Duodenal mucosa (tissue), 2 donors: ENCODE data around the gene EPHB2.

Experiments
- H3K27ac ChIP-seq: one replicate; pipeline ENCODE4 v1.7.0; 2013; ENCODE audit warnings: low read depth, low read length
- H3K27me3 ChIP-seq, 2 donors: one replicate each; pipeline ENCODE4 v1.7.0; 2013; ENCODE audit warnings: low read length in 2 of 2, control low read depth in 1 of 2; ENCODE audit not compliant: insufficient read depth in 2 of 2, control insufficient read depth in 1 of 2
- H3K36me3 ChIP-seq, 2 donors: one replicate each; pipeline ENCODE4 v1.7.0; 2013; ENCODE audit warnings: low read length in 2 of 2, control low read depth in 1 of 2; ENCODE audit not compliant: insufficient read depth in 2 of 2, control insufficient read depth in 1 of 2
- H3K4me1 ChIP-seq, 2 donors: one replicate each; pipeline ENCODE4 v1.7.0; 2013; ENCODE audit warnings: low read length in 2 of 2, control low read depth in 1 of 2; ENCODE audit not compliant: insufficient read depth in 2 of 2, control insufficient read depth in 1 of 2
- H3K4me3 ChIP-seq, 2 donors: one replicate each; pipeline ENCODE4 v1.7.0; 2013; ENCODE audit warnings: low read length in 2 of 2, low read depth in 1 of 2
- H3K9ac ChIP-seq, 2 donors: one replicate each; pipeline ENCODE4 v1.7.0; 2013; ENCODE audit warnings: low read length in 2 of 2, low read depth in 1 of 2
- H3K9me3 ChIP-seq, 2 donors: one replicate each; pipeline ENCODE4 v1.7.0; 2013; ENCODE audit warnings: low read length in 2 of 2, control low read depth in 1 of 2; ENCODE audit not compliant: control insufficient read depth in 1 of 2

Gene EPHB2

GRCh38 chr1:22761101-22761500, 50.5 kb downstream of the EPHB2 start:
- Histone ChIP-seq H3K27ac (no peak overlapping the region), H3K9me3 (no peaks in the 10 kb centered on the region), H3K9ac (no peak overlapping the region), H3K4me1 (no peaks in the 10 kb centered on the region), H3K27me3 (no peaks in the 10 kb centered on the region), H3K4me3 (no peak overlapping the region), H3K36me3 (peaks cover 0 to 3% of the 10 kb centered on the region in 2 donors)

DNA sequence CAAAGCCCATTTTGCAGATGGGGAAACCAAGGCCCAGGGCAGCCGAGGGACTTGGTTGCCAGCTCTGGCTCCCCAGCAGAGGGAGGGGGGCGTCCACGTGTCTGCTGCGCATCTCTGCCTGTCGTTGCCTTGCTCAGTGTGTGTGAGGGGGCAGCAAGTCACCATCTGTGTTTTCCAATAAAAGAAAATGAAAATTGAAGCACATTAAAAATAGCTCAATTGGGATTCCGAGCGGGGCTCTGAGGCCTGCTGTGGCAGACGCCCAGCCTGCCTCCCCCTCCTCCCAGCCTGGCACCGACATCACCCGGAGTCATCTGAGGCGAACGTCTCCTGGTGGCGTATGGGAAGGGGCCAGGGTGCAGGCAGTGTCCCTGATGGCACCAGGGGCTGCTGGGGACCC, 51.2 kb downstream of the EPHB2 start:
- Histone ChIP-seq H3K9me3 (no peaks in the 10 kb centered on the region), H3K36me3 (peaks cover 0 to 3% of the 10 kb centered on the region in 2 donors), H3K9ac (no peak overlapping the region), H3K4me3 (no peak overlapping the region), H3K27me3 (no peaks in the 10 kb centered on the region), H3K27ac (no peak overlapping the region), H3K4me1 (no peaks in the 10 kb centered on the region)

DNA sequence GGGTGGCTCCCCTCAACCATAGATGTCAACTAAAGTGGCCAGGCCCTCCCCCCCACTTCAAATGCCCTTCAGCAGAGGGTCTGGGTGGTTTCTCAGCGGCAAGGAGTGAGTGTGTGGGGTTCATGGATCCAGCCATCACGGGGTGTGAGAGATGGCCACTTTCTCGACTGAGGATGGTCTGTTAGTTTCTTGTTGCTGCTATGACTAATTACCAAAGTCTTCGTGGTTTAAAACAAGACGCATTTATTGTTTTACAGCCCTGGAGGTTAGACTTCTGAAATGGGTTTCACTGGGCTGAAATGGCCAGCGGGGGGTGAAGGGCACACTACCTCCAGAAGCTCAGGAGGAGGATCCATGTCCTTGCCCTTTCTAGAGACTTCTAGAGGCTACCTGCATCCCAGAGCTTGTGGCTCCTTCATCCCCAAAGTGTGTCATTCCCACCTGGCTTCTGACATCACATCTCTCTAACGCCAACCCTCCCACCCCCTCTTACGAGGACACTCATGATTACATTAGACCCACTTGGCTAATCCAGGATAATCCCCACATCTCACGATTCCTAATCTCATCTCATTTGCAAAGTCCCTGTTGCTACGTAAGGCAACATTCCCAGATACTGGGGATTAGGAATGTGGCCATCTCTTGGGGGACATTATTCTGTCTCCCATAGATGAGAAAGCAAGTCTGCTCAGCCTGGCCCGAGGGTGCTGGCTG, 53.0 kb downstream of the EPHB2 start:
- no peak overlapping the region for H3K9ac ChIP-seq
- H3K9me3 ChIP-seq, result no peaks in the 10 kb centered on the region
- no peaks in the 10 kb centered on the region for H3K4me1 ChIP-seq
- H3K27me3 ChIP-seq, result no peaks in the 10 kb centered on the region
- no peak overlapping the region for H3K27ac ChIP-seq
- H3K4me3 ChIP-seq, result no peak overlapping the region
- H3K36me3 ChIP-seq, result peaks cover 0 to 7% of the 10 kb centered on the region in 2 donors

DNA sequence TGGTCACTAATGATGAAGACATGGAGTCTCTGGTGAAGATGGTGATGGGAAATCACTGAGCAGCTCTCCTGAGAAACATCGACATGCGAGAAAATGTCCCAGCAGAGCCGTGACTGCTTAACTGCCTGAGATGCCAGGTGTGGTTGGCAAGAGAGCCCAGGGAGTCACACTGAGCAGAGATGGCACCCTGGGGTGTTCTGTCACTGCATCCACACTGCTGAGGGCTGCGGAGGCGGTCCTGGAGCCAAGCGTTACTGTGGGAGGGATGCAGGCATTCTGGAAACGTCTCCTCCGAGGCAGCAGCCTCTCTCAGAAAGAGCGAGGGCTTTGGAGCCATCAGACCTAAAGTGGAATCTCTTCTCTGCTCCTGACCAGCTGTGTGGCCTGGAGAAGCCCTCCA, 57.2 kb downstream of the EPHB2 start:
- Histone ChIP-seq H3K27me3 (no peaks in the 10 kb centered on the region), H3K4me1 (no peaks in the 10 kb centered on the region), H3K4me3 (no peak overlapping the region), H3K27ac (no peak overlapping the region), H3K36me3 (peaks cover 0 to 4% of the 10 kb centered on the region in 2 donors), H3K9ac (no peak overlapping the region), H3K9me3 (no peaks in the 10 kb centered on the region)

GRCh38 chr1:22769932-22770331, 59.3 kb downstream of the EPHB2 start:
- H3K4me3 ChIP-seq, result no peak overlapping the region
- H3K36me3 ChIP-seq, result peaks cover 0 to 3% of the 10 kb centered on the region in 2 donors
- H3K27me3 ChIP-seq, result no peaks in the 10 kb centered on the region
- H3K4me1 ChIP-seq, result peaks cover 0 to 10% of the 10 kb centered on the region in 2 donors
- H3K9ac ChIP-seq, result no peak overlapping the region
- no peaks in the 10 kb centered on the region for H3K9me3 ChIP-seq
- H3K27ac ChIP-seq, result no peak overlapping the region

GRCh38 chr1:22772014-22772413, 61.4 kb downstream of the EPHB2 start:
- no peak overlapping the region for H3K27ac ChIP-seq
- peaks cover 0 to 17% of the 10 kb centered on the region in 2 donors for H3K4me1 ChIP-seq
- no peak overlapping the region for H3K4me3 ChIP-seq
- H3K9ac ChIP-seq, result no peak overlapping the region
- no peaks in the 10 kb centered on the region for H3K27me3 ChIP-seq
- H3K9me3 ChIP-seq, result no peaks in the 10 kb centered on the region
- peaks cover 0 to 3% of the 10 kb centered on the region in 2 donors for H3K36me3 ChIP-seq

GRCh38 chr1:22773981-22774832, 63.6 kb downstream of the EPHB2 start:
- Histone ChIP-seq H3K9me3 (no peaks in the 10 kb centered on the region), H3K27me3 (no peaks in the 10 kb centered on the region), H3K9ac (no peak overlapping the region), H3K36me3 (no peaks in the 10 kb centered on the region), H3K4me1 (peaks cover 7 to 24% of the 10 kb centered on the region in 2 donors), H3K27ac (no peak overlapping the region), H3K4me3 (no peak overlapping the region)

DNA sequence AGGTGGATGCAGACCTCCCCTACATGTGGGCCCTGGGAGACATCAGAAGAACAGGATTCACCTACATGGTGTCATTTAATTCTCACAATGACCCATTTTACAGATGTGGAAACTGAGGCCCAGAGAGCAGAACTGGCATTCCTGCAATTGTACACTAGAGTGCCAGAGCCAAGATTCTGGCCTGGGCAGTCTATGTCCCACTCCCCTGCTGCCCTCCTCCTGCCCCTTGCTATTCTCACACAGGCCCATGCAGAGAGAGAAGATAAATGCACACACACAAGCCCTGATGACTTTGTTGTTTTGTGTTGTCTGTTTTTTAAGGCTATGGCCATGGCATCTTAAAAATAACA, 64.2 kb downstream of the EPHB2 start:
- Histone ChIP-seq H3K9me3 (no peaks in the 10 kb centered on the region), H3K9ac (no peak overlapping the region), H3K36me3 (no peaks in the 10 kb centered on the region), H3K27me3 (no peaks in the 10 kb centered on the region), H3K4me1 (peaks cover 7 to 24% of the 10 kb centered on the region in 2 donors), H3K27ac (no peak overlapping the region), H3K4me3 (no peak overlapping the region)

DNA sequence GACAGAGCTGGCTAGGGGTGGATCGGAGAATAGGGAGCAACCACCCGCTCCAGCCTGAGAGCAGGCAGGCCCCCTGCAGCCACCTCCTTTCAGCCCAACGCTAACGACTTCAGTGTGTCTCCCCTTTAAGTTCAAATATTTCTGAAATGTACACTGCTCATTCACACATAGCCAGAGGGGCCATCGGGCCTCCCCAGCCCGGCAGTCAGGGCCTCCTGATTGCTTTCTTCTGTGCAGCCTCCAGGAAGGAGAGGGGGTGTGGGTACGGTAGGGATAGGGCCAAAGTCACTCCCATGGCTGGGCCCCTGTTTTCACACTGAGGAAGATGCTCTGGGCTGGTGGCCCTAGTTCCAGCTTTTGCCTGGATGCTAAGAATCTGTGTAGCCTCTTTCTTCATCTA, 64.8 kb downstream of the EPHB2 start:
- peaks cover 7 to 24% of the 10 kb centered on the region in 2 donors for H3K4me1 ChIP-seq
- H3K9me3 ChIP-seq, result no peaks in the 10 kb centered on the region
- H3K27me3 ChIP-seq, result no peaks in the 10 kb centered on the region
- no peaks in the 10 kb centered on the region for H3K36me3 ChIP-seq
- H3K4me3 ChIP-seq, result no peak overlapping the region
- H3K9ac ChIP-seq, result no peak overlapping the region
- H3K27ac ChIP-seq, result no peak overlapping the region

DNA sequence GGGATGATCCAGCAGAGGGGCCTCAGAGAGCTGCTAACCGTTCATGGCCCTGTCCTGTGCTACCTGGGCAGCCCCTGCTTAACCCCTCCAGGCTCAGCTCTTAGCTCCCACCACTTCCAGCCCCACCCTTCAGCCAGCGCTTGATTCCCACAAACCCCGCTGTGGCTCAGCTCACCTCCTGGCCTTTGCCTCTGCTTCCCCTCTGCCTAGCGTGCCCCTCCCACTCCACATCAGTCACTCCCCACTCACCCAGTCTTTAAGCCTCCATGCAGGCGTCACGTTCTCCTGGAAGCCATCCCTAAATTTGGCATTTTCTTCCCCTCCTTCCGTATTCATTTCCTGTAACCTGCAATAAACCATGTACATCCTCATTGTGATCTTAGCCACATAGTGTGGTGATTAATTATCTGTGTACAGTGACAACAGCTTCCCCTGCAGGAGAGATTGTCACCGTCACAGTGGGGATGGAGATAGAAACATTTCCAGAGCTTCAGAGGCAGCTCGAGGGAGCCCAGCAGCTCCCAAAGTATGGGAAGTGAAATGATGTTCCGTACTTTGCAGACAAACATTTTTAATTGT, 65.5 kb downstream of the EPHB2 start:
- no peak overlapping the region for H3K4me3 ChIP-seq
- H3K27ac ChIP-seq, result no peak overlapping the region
- no peak overlapping the region for H3K9ac ChIP-seq
- no peaks in the 10 kb centered on the region for H3K36me3 ChIP-seq
- peaks cover 7 to 24% of the 10 kb centered on the region in 2 donors for H3K4me1 ChIP-seq
- no peaks in the 10 kb centered on the region for H3K27me3 ChIP-seq
- H3K9me3 ChIP-seq, result no peaks in the 10 kb centered on the region
